Measurements from ENCODE around the gene PLK5. TPM values are rescaled to one million over a fixed set of nuclear protein-coding genes. Genes with fewer than 3 reads are reported as not detected.
A peak's percentile ranks its signal among the peaks of the same experiment; 100 is the strongest.

Gene PLK5
- total and polyA plus RNA-seq, 2 donors (not counting 1 experiment from before 2014, with no cell fraction given): not detected

DNA sequence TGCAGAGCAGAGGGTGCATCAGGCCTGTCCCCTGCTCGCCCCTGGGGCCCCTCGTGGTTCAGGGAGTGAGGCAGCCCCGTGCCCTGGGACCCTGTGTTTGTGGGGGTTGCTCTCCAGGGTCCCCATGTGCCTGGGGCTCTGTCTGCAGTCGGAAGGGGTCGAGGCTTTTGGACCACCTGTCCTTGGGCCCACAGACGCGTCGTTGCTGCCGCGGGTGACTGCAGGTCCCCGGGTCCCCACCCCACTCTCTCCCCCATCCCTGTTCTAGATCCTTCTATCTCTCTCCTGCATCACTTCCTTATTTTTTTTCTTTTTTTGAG, 35.6 kb upstream of the PLK5 start:
- Histone ChIP-seq H4K20me1 (ENCODE audit: control insufficient read depth, insufficient read depth, low read length, poor library complexity, severe bottlenecking) (no peaks in the 10 kb centered on the region), H3K27me3 (replicated peaks in 1 of 4; ENCODE audit: control extremely low read depth in 1 of 4, control insufficient read depth in 3 of 4, insufficient read depth in 4 of 4, low read length in 3 of 4) (peaks cover 0 to 7% (median 1%) of the 10 kb centered on the region in 4 experiments), H2AFZ (ENCODE audit: insufficient read depth, low read depth, low read length, poor library complexity, severe bottlenecking) (no peak overlapping the region), H3K4me2 (replicated peaks; ENCODE audit: low read depth, low read length, poor library complexity, severe bottlenecking) (no peak overlapping the region), H3K79me2 (ENCODE audit: control insufficient read depth, insufficient read depth, low read length) (no peaks in the 10 kb centered on the region), H3K36me3 (replicated peaks in 1 of 2; ENCODE audit: control extremely low read depth in 1 of 2, control insufficient read depth in 1 of 2, extremely low read depth in 1 of 2, insufficient read depth in 2 of 2, low read length in 1 of 2) (no peaks in the 10 kb centered on the region), H3K4me3 (ENCODE audit: control extremely low read depth in 1 of 5, extremely low read depth in 1 of 5, insufficient read depth in 1 of 5, low read depth in 2 of 5, low read length in 4 of 5) (no peak overlapping the region), H3K9ac (ENCODE audit: low read length) (no peak overlapping the region), H3K9me3 (ENCODE audit: control extremely low read depth in 1 of 3, control insufficient read depth in 2 of 3, insufficient read depth in 1 of 3, low read length in 2 of 3) (peaks cover 0 to 12% (median 0%) of the 10 kb centered on the region in 3 donors), H3K27ac (ENCODE audit: low read length in 2 of 2) (no peak overlapping the region), H3K4me1 (ENCODE audit: control insufficient read depth in 2 of 2, insufficient read depth in 2 of 2, low read length in 2 of 2) (peaks cover 14 to 17% of the 10 kb centered on the region in 2 donors)
- Mint-ChIP-seq H3K4me3 (no peak overlapping the region), H3K9me3 (ENCODE audit: insufficient read depth) (no peaks in the 10 kb centered on the region), H3K27me3 (no peaks in the 10 kb centered on the region), H3K4me1 (peaks cover 15% of the 10 kb centered on the region), H3K27ac (no peak overlapping the region)
- ATAC-seq (ENCODE audit: low read depth) (no peak), DNase-seq (no peak)
- ChIA-PET POLR2A (interaction anchor here (0.7 kb wide), 1 partner anchor 87 kb away, joined by 6 read pairs; no protein-coding TSS in a partner anchor), CTCF (no interaction called here)
- WGBS (ENCODE audit: insufficient coverage): 32% methylated on average over 11 of the region's 11 CpGs
- TF ChIP-seq, protein P1, sequence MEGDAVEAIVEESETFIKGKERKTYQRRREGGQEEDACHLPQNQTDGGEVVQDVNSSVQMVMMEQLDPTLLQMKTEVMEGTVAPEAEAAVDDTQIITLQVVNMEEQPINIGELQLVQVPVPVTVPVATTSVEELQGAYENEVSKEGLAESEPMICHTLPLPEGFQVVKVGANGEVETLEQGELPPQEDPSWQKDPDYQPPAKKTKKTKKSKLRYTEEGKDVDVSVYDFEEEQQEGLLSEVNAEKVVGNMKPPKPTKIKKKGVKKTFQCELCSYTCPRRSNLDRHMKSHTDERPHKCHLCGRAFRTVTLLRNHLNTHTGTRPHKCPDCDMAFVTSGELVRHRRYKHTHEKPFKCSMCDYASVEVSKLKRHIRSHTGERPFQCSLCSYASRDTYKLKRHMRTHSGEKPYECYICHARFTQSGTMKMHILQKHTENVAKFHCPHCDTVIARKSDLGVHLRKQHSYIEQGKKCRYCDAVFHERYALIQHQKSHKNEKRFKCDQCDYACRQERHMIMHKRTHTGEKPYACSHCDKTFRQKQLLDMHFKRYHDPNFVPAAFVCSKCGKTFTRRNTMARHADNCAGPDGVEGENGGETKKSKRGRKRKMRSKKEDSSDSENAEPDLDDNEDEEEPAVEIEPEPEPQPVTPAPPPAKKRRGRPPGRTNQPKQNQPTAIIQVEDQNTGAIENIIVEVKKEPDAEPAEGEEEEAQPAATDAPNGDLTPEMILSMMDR (IDR thresholded peaks at IDR 0.05): no peak
- no peak for TF ChIP-seq EZH2 (IDR thresholded peaks at IDR 0.05; ENCODE audit: borderline replicate concordance, insufficient read depth, low read depth, low read length, poor library complexity, severe bottlenecking)
- intact Hi-C loops (cut with micrococcal nuclease): no loop called here

- Histone ChIP-seq H3K9me3 (ENCODE audit: control extremely low read depth in 1 of 3, control insufficient read depth in 2 of 3, insufficient read depth in 1 of 3, low read length in 2 of 3) (peaks cover 0 to 12% (median 0%) of the 10 kb centered on the region in 3 donors), H3K27me3 (replicated peaks in 1 of 4; ENCODE audit: control extremely low read depth in 1 of 4, control insufficient read depth in 3 of 4, insufficient read depth in 4 of 4, low read length in 3 of 4) (peaks cover 0 to 7% (median 1%) of the 10 kb centered on the region in 4 experiments), H3K79me2 (ENCODE audit: control insufficient read depth, insufficient read depth, low read length) (no peaks in the 10 kb centered on the region), H3K4me3 (ENCODE audit: control extremely low read depth in 1 of 5, extremely low read depth in 1 of 5, insufficient read depth in 1 of 5, low read depth in 2 of 5, low read length in 4 of 5) (peak overlapping the region in 4 of 5 experiments; percentile 48 to 66 (median 56)), H3K36me3 (replicated peaks in 1 of 2; ENCODE audit: control extremely low read depth in 1 of 2, control insufficient read depth in 1 of 2, extremely low read depth in 1 of 2, insufficient read depth in 2 of 2, low read length in 1 of 2) (no peaks in the 10 kb centered on the region), H3K9ac (ENCODE audit: low read length) (peak overlapping the region; percentile 71), H3K27ac (ENCODE audit: low read length in 2 of 2) (peak overlapping the region in 1 of 2 donors; percentile 14), H3K4me2 (replicated peaks; ENCODE audit: low read depth, low read length, poor library complexity, severe bottlenecking) (peak overlapping the region; percentile 99), H3K4me1 (ENCODE audit: control insufficient read depth in 2 of 2, insufficient read depth in 2 of 2, low read length in 2 of 2) (peaks cover 14 to 17% of the 10 kb centered on the region in 2 donors), H2AFZ (ENCODE audit: insufficient read depth, low read depth, low read length, poor library complexity, severe bottlenecking) (peak overlapping the region; percentile 82), H4K20me1 (ENCODE audit: control insufficient read depth, insufficient read depth, low read length, poor library complexity, severe bottlenecking) (no peaks in the 10 kb centered on the region)
- ChIA-PET POLR2A (interaction anchor here (0.8 kb wide), 1 partner anchor 21 kb away, joined by 3 read pairs; no protein-coding TSS in a partner anchor), CTCF (interaction anchor here (1.3 kb wide), 1 partner anchor 322 kb away, joined by 3 read pairs; the partner anchor contains the start of gene ATP8B3)
- ATAC-seq (ENCODE audit: low read depth) (no peak), DNase-seq (no peak)
- intact Hi-C loops (cut with micrococcal nuclease): loop anchor here (1.0 to 2.0 kb wide), 8 partner anchors 10 to 323 kb away; partner anchors contain the start of genes ATP8B3, C19orf25, CIRBP and MBD3
- Mint-ChIP-seq H3K27me3 (no peaks in the 10 kb centered on the region), H3K4me1 (peaks cover 15% of the 10 kb centered on the region), H3K9me3 (ENCODE audit: insufficient read depth) (no peaks in the 10 kb centered on the region), H3K27ac (peak overlapping the region; percentile 41), H3K4me3 (peak overlapping the region; percentile 90)
- 4% methylated on average over 33 of the region's 37 CpGs for WGBS (ENCODE audit: insufficient coverage)
- TF ChIP-seq, protein P1 (IDR thresholded peaks at IDR 0.05): no peak
- TF ChIP-seq EZH2 (IDR thresholded peaks at IDR 0.05; ENCODE audit: borderline replicate concordance, insufficient read depth, low read depth, low read length, poor library complexity, severe bottlenecking): no peak
Measured at GRCh38 chr19:1489463-1490310, 34.2 kb upstream of the PLK5 start.
